GM15510 (cell line): ENCODE measurements around the gene CHRDL1.

Experiments used
- POLR2A ChIP-seq: IDR thresholded peaks from 3 replicates; pipeline ENCODE4 v1.6.1; 2011; ENCODE audit warnings: borderline replicate concordance; ENCODE audit not compliant: insufficient read length; ENCODE audit errors: extremely low read depth

CHRDL1 gene

GRCh38 chrX:110755611-110756010 is 40.0 kb downstream of the CHRDL1 start:
- no peak for TF ChIP-seq POLR2A

GRCh38 chrX:110755061-110755460 is 40.6 kb downstream of the CHRDL1 start:
- TF ChIP-seq POLR2A: no peak

GRCh38 chrX:110750526-110751189 is 45.0 kb downstream of the CHRDL1 start:
- no peak for TF ChIP-seq POLR2A

GRCh38 chrX:110748256-110748806 is 47.3 kb downstream of the CHRDL1 start:
- TF ChIP-seq POLR2A: no peak

GRCh38 chrX:110746014-110746413 is 49.6 kb downstream of the CHRDL1 start:
- no peak for TF ChIP-seq POLR2A

GRCh38 chrX:110745288-110745687 is 50.3 kb downstream of the CHRDL1 start:
- no peak for TF ChIP-seq POLR2A

GRCh38 chrX:110743679-110744340 is 51.8 kb downstream of the CHRDL1 start:
- no peak for TF ChIP-seq POLR2A

- no peak for TF ChIP-seq POLR2A
Observed at GRCh38 chrX:110741213-110741796, 54.3 kb downstream of the CHRDL1 start.

- no peak for TF ChIP-seq POLR2A
Observed at GRCh38 chrX:110734894-110735541, 60.6 kb downstream of the CHRDL1 start.

- TF ChIP-seq POLR2A: no peak
Observed at GRCh38 chrX:110734271-110734670, 61.3 kb downstream of the CHRDL1 start.

- no peak for TF ChIP-seq POLR2A
Observed at GRCh38 chrX:110733166-110733565, 62.5 kb downstream of the CHRDL1 start.

GRCh38 chrX:110732266-110732665 is 63.4 kb downstream of the CHRDL1 start:
- TF ChIP-seq POLR2A: no peak

- TF ChIP-seq POLR2A: no peak
Observed at GRCh38 chrX:110723844-110724243, 71.8 kb downstream of the CHRDL1 start.

- TF ChIP-seq POLR2A: no peak
Observed at GRCh38 chrX:110722135-110722534, 73.5 kb downstream of the CHRDL1 start.

- TF ChIP-seq POLR2A: no peak
Observed at GRCh38 chrX:110713666-110714065, 82.0 kb downstream of the CHRDL1 start.
